K562 (cell line): ENCODE data around the gene EXOC3L2. TPM values are rescaled to one million over a fixed set of nuclear protein-coding genes. Genes with fewer than 3 reads are reported as not detected.

ENCODE experiments used
- ASH1L ChIP-seq: fragments of 450-650 bp; IDR thresholded peaks from 2 replicates; pipeline ENCODE4 v1.6.1; 2018; ENCODE audit warnings: borderline replicate concordance, mild to moderate bottlenecking, low read depth; ENCODE audit not compliant: partially characterized antibody
- ATF1 ChIP-seq, 2 experiments: fragments of 450-650 bp in 1 of 2; IDR thresholded peaks; 2 replicates each; pipeline ENCODE4 v1.6.1; 2016; ENCODE audit warnings: missing compliant biosample characterization in 1 of 2, missing genetic modification characterization in 1 of 2
- ATF7 ChIP-seq: fragments of 450-650 bp; IDR thresholded peaks from 2 replicates; pipeline ENCODE4 v1.7.1; 2014; ENCODE audit warnings: mild to moderate bottlenecking, moderate library complexity
- CTCFL ChIP-seq: IDR thresholded peaks from 2 replicates; pipeline ENCODE4 v1.6.1; 2011; ENCODE audit warnings: borderline replicate concordance, low read depth, mild to moderate bottlenecking, moderate library complexity, low read length; ENCODE audit not compliant: insufficient read depth, poor library complexity, severe bottlenecking
- EGR1 ChIP-seq: fragments of 450-650 bp; conservative IDR thresholded peaks from 2 replicates; pipeline ENCODE4 v1.6.1; 2017; ENCODE audit warnings: mild to moderate bottlenecking
- EP400 ChIP-seq: fragments of 450-650 bp; IDR thresholded peaks from 2 replicates; pipeline ENCODE4 v1.6.1; 2017; ENCODE audit warnings: antibody characterized with exemption, mild to moderate bottlenecking, moderate library complexity
- ETS1 ChIP-seq: conservative IDR thresholded peaks from 2 replicates; pipeline ENCODE4 v1.6.1; 2011; ENCODE audit warnings: low read depth, mild to moderate bottlenecking, low read length; ENCODE audit not compliant: control insufficient read depth
- FOSL1 ChIP-seq: fragments of 200-800 bp; sonication (Bioruptor generic); conservative IDR thresholded peaks from 2 replicates; pipeline ENCODE4 v1.6.1; 2016; ENCODE audit warnings: missing genetic modification characterization, missing compliant biosample characterization
- GABPA ChIP-seq: fragments of 200-800 bp; sonication (Bioruptor generic); conservative IDR thresholded peaks from 2 replicates; pipeline ENCODE4 v1.6.1; 2016; ENCODE audit warnings: low read depth, missing genetic modification characterization, missing compliant biosample characterization
- HDAC6 ChIP-seq: IDR thresholded peaks from 2 replicates; pipeline ENCODE4 v1.6.1; 2012; ENCODE audit warnings: low read depth, mild to moderate bottlenecking, control low read depth, inconsistent platforms, low read length, moderate library complexity
- KDM2B ChIP-seq: fragments of 250-450 bp; sonication (Bioruptor Pico); IDR thresholded peaks from 2 replicates; pipeline ENCODE4 v1.8.0; 2021; ENCODE audit warnings: mild to moderate bottlenecking, moderate library complexity
- NEUROD1 ChIP-seq: fragments of 150-350 bp; IDR thresholded peaks from 2 replicates; pipeline ENCODE4 v1.6.1; 2014; ENCODE audit warnings: borderline replicate concordance, low read length, low read depth; ENCODE audit not compliant: partially characterized antibody
- NFXL1 ChIP-seq: fragments of 450-650 bp; formaldehyde crosslinking; IDR thresholded peaks from 2 replicates; pipeline ENCODE4 v1.4.0; 2021; ENCODE audit warnings: mild to moderate bottlenecking
- PHF20 ChIP-seq: fragments of 450-650 bp; IDR thresholded peaks from 2 replicates; pipeline ENCODE4 v1.6.1; 2018; ENCODE audit not compliant: partially characterized antibody
- POLR2H ChIP-seq: IDR thresholded peaks from 2 replicates; pipeline ENCODE4 v1.6.1; 2016; ENCODE audit warnings: missing genetic modification characterization, low read depth, mild to moderate bottlenecking, control low read depth, missing compliant biosample characterization, moderate library complexity
- SAP30 ChIP-seq: fragments of 200-600 bp; sonication (generic); IDR thresholded peaks from 2 replicates; pipeline ENCODE4 v1.6.1; 2012; ENCODE audit warnings: borderline replicate concordance, low read depth, mild to moderate bottlenecking, moderate library complexity, low read length, control low read depth, inconsistent platforms; ENCODE audit not compliant: insufficient read depth, poor library complexity, severe bottlenecking
- SP1 ChIP-seq: sonication (generic); formaldehyde crosslinking; IDR thresholded peaks from 2 replicates; pipeline ENCODE4 v1.8.1; 2022; ENCODE audit warnings: mild to moderate bottlenecking, missing genetic modification reagents
- ZBTB1 ChIP-seq: sonication (generic); formaldehyde crosslinking; IDR thresholded peaks from 2 replicates; pipeline ENCODE4 v1.8.1; 2023; ENCODE audit warnings: missing genetic modification reagents, low read depth, mild to moderate bottlenecking, borderline replicate concordance
- polyA plus RNA-seq, 8 experiments: library from polyadenylated mRNA; depleted of rRNA in 4 of 8; stranded (reverse) in 5 of 8; unstranded in 3 of 8; fragments of >200 nt; fragmentation: Nextera tagmentation in 2 of 8; fragmentation: Illumina TruSeq in 1 of 8; extraction: Ambion mirVana in 2 of 8; extraction: Trizol in 1 of 8; gene quantifications; 2 replicates each; pipeline versions ENCODE4 v1.2.1 to v1.2.3, GENCODE V29; 2011 to 2014; ENCODE audit warnings: inconsistent platforms in 1 of 8, missing spikeins in 1 of 8
- total RNA-seq, 7 experiments: library from RNA; depleted of rRNA in 6 of 7; stranded (reverse); fragments of >200 nt in 6 of 7; fragmentation: Illumina TruSeq in 2 of 7; extraction: Trizol in 2 of 7; gene quantifications; 2 replicates each; pipeline versions ENCODE4 v1.2.1 to v1.2.3, GENCODE V29; 2011 to 2021; ENCODE audit warnings: low replicate concordance in 1 of 7
- TF ChIP-seq, protein P1 (sequence below): IDR thresholded peaks from 2 replicates; pipeline ENCODE4 v1.6.1; 2016; ENCODE audit warnings: missing genetic modification characterization, missing compliant biosample characterization
- TF ChIP-seq, protein P2 (sequence below): fragments of 450-650 bp; conservative IDR thresholded peaks from 2 replicates; pipeline ENCODE4 v1.6.1; 2016; ENCODE audit warnings: missing genetic modification characterization, low read depth, mild to moderate bottlenecking, control low read depth, missing compliant biosample characterization

EXOC3L2 gene
- total and polyA plus RNA-seq, 9 of the 15 experiments (the other 6 are each of a cell fraction or from before 2014, with no cell fraction given), result 0.31 to 19.0 (median 2.4) TPM

GRCh38 chr19:45178262-45179071, 66.7 kb downstream of the EXOC3L2 start, which contains the start of gene BLOC1S3 (continued):
- TF ChIP-seq ASH1L, result peak; percentile 92
- peak; percentile 57 for TF ChIP-seq ATF1 (CRISPR knock-in tag; IDR thresholded peaks at IDR 0.05)
- TF ChIP-seq ATF1 (tag; IDR thresholded peaks at IDR 0.05), result peak; percentile 98
- TF ChIP-seq EGR1, result peak; percentile 35; the same call in 1 of the 2 replicates
- no peak for TF ChIP-seq HDAC6
- no peak for TF ChIP-seq ZBTB1 (CRISPR knock-in tag)
- no peak for TF ChIP-seq NFXL1 (CRISPR knock-in tag)
- no peak for TF ChIP-seq FOSL1
- peak; percentile 18 for TF ChIP-seq PHF20
- TF ChIP-seq GABPA (tag), result peak; percentile 67
- peak; percentile 90 for TF ChIP-seq ATF7
- TF ChIP-seq EP400, result peak; percentile 98
- TF ChIP-seq POLR2H (tag), result peak; percentile 72
- peak; percentile 89; the same call in 1 of the 2 replicates for TF ChIP-seq KDM2B (CRISPR knock-in tag)
- TF ChIP-seq SP1, result peak; percentile 98
- peak; percentile 99 for TF ChIP-seq SAP30
- TF ChIP-seq, protein P1, sequence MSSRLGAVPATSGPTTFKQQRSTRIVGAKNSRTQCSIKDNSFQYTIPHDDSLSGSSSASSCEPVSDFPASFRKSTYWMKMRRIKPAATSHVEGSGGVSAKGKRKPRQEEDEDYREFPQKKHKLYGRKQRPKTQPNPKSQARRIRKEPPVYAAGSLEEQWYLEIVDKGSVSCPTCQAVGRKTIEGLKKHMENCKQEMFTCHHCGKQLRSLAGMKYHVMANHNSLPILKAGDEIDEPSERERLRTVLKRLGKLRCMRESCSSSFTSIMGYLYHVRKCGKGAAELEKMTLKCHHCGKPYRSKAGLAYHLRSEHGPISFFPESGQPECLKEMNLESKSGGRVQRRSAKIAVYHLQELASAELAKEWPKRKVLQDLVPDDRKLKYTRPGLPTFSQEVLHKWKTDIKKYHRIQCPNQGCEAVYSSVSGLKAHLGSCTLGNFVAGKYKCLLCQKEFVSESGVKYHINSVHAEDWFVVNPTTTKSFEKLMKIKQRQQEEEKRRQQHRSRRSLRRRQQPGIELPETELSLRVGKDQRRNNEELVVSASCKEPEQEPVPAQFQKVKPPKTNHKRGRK, result no peak
- peak; percentile 68; the same call in 1 of the 2 replicates for TF ChIP-seq ETS1
- TF ChIP-seq, protein P2, sequence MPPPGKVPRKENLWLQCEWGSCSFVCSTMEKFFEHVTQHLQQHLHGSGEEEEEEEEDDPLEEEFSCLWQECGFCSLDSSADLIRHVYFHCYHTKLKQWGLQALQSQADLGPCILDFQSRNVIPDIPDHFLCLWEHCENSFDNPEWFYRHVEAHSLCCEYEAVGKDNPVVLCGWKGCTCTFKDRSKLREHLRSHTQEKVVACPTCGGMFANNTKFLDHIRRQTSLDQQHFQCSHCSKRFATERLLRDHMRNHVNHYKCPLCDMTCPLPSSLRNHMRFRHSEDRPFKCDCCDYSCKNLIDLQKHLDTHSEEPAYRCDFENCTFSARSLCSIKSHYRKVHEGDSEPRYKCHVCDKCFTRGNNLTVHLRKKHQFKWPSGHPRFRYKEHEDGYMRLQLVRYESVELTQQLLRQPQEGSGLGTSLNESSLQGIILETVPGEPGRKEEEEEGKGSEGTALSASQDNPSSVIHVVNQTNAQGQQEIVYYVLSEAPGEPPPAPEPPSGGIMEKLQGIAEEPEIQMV, result 0 out of 2 replicates have a peak, but pooled peaks have one; percentile 36
- TF ChIP-seq NEUROD1, result peak; percentile 81
- peak; percentile 73 for TF ChIP-seq CTCFL
